NCI-H82 treated with DMSO at 0.1 percent for 48 hours (cell line): Measurements from ENCODE around the gene PAH.

Experiments
- DNase-seq: peaks from one replicate; lab custom pipeline; 2025; ENCODE audit not compliant: unreplicated experiment; lab: John Stamatoyannopoulos, UW

PAH gene

DNA sequence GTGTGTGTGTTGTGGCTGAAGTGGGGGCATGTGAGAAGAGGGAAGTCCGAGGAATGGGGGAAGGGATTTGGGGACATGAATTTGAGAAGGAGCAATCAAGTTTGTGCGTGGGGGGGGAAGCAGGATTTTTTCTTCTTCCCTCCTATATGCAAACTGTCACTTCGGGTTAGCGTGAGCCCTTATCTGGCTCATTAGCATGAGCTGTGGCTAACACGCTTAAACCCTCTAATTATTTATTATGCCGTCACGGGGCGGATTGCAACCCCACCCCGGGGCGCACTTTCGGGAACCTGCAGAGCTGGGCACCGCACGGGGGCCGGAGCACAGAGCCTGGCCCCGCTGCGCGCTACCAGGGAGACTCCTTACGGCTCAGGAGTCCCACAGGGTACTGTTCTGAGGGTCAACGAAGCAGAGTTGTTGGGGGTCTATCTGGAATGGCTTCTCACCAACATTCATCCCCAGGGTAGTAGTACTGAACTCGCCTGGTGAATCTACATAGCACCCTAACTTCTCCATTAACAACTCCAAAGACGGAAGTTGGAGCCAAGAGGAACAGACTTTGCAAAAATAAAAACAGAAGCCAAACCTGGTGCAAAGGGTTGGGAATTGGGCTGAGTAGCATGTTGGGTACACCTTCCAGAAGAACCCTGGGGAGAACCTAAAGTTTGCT lies 34.0 kb upstream of the PAH start:
- DNase-seq: no peak

DNA sequence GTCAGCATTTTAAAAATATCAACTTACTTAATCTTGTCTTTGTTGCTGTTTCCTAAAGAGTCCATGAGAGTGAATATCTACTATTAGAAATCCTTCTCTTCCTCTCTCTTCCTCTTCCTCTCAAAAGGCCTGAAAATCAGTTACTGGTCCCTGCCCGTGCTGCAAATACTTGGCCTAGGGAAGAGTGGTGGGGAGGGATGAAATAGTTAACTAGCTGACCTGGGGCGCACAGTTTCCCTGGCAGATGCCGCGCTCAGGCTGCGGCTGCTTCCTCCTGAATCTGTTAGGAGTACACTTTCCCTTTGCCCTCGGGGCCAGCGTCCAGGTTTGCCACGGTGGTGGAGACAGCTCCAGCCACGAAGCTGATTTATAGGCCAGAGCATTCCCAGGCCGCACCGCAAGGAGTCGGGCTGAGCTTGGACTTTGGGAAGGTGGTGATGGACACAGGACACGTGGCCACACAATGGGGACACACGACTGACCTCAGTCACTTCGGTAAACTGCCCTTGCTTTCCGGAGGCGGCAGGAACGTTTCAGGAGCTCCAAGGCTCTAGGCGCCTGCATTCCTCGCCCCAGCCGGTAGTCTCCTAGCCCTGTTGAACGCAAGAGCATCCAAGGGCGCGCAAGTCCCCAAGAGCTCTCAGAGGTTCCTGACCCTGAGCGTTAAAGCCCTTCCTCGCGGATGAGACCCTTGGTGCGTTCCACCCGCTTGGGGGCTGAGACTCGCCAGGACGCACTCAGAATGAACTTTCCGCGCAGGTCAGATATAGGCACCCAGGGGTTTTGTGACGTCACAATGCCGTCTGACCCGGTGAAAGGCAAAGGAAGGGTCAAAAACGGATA lies 33.3 kb upstream of the PAH start:
- DNase-seq: no peak

DNA sequence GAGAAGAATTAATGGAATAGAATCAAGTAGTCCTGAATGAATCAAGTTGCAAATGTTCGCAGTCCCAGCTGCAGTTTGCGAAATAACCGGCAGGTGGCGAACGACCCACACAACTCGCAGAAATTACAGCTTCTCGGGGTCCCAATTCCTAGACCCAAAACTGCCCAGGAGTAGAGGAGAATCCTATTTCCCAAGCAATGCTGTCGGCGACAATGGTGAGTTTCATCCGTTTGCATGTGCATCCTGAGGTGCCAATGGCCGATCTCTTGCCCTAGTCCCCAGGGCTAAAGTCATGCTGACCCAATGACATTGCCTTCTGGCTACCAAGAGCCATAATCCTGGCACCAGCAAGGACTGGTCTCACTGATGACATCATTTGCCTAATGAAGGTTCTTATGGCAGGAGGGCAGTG lies 31.9 kb upstream of the PAH start:
- no peak for DNase-seq

DNA sequence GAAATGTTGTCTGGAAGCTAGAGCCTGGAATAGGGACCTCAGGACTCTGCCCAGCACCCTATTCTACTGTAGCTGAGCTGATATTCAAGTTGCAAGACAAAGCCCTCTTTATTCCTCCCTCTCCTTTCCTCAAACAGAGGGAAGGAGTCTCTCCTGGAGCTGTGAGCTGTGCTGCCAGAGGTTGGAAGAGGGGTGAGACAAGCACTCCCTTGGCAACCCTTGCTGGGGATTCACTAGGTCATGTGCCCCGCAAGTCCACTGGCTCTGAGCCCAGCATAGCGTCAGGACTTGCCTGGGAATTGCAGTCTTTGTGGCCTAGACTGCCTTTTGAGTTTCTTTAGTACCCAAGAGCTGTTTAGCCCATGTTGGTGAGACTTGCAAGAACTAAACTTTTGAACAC lies 29.0 kb upstream of the PAH start:
- DNase-seq: no peak

DNA sequence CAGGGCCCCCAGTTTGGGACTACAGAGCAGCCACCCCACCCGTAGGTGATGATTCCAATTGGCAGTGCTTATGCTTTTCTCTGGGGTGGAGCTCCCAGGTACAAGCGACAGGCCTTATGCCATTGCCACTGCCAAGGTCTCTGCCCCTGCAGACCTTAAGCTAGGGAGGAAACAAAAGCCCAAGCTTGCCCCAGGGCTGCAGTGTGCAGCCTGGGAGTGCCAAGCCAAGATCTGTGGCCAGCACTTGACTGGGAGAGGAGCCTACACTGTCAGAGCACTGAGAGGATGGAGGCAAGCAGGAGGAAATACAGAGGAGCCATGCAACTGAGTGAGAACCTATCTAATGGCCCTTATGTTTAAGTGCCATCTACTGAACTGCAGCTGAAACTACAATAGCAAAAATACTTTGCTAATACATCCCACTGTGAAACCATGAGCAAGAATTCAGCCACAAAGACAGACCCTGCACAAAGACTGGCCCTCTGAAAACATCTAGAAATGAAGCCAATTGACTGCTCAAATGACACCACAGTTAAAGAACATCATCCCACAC lies 22.7 kb upstream of the PAH start:
- DNase-seq: no peak

DNA sequence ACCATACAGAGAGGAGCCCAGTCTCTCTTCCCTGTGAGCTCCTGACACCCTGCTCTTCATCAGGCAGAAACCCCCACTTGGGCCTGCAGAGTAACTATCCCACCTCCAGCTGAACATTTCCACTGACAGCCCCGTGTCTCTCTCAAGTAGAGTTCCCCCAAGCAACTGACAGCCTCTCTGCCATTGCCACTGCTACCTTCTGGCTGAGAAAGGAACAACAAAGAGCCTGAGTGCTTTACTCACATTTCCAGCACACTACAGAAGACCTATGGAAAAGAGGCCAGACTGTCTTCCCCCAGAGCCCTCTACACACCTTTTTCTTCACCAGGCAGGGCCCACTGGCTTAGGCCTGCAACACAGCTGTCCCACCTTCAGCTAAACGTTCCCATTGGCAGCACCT lies 22.0 kb upstream of the PAH start:
- no peak for DNase-seq

DNA sequence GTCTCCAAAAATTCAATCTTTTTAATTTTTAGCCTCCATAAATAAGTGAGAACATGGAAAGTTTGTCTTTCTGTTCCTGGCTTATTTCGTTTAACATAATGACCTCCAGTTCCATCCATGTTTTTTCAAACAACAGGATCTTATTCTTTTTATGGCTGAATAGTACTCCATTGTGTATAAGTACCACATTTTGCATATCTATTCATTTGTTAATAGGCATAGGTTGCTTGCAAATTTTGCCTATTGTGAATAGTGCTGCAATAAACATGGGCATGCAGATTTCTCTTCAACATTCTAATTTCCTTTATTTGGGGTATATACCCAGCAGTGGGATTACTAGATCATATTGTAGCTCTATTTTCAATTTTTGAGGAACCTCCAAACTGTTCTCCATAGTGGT lies 16.1 kb upstream of the PAH start:
- no peak for DNase-seq

DNA sequence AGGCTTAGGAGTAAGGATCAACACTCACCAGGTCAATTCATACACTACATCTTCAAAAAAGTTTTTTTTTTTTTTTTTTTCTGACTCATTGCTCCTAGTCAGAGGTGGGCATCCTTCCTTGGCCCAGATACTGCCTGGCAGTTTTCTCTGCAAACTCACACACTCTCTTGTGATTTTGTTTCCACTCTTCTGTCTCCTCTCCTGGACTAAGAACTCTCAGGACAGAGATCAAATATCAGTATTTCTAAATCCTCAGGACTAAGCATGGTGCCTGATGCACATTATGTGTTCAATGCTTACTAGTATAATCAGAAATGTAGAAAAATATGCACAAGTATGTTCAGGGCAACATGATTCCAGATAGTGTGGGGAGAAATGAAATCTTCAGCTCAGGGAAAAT lies 10.2 kb upstream of the PAH start:
- DNase-seq: no peak

DNA sequence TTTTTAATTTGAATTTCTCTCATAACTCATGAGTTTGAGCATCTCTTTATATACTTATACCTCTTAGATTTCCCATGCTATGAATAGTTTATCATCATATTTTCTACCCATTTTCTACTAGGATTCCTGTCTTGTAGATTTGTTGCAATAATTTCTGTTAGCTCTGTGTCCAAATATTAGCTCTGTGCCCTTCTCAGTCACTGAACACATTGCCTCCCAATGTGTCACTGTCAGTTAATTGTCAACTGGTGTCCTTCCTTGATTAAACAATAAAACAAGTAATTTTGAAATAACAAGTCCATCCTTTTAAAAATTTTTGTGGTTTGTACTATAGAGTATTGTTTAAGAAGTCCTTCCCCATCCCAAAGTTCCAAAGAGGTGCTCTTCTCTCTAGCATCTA lies 4.2 kb upstream of the PAH start:
- DNase-seq: no peak

DNA sequence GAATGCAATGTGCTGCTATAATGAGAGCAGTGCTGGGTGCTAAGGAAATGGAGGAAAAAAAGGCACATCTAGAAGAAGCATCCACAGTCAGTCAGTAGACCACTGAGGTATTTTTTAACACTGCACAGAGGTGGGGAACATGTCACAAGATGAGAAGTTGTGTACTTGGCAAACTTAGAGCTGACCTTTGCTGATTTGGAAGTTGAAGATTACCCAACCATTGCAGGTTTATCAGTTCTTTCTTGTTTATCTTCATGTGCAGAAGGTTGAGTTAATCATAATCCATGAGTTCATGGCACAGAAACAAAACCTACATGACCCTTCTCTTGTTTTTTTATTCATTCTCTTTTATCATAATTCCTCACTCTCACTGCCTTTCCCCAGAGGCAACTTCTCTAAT lies 3.2 kb upstream of the PAH start:
- DNase-seq: no peak

DNA sequence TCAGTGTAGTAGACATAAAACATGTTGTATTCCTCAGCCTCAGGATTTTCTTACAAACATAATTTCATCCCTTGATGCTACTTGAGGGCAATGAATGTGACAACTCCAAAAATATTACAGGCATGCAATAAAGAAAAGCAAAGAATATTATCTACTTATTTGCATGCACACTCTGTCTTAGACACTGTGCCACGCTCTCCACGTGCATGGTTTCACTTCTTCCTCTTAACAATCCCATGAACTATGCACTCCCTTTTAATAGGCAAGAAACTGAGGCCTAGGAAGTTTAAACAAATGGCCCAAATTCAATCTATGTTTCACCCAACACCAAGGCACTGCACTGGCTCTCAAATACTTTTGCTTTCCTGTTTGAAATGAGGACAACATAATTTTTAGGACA lies 1.8 kb upstream of the PAH start:
- DNase-seq: no peak

DNA sequence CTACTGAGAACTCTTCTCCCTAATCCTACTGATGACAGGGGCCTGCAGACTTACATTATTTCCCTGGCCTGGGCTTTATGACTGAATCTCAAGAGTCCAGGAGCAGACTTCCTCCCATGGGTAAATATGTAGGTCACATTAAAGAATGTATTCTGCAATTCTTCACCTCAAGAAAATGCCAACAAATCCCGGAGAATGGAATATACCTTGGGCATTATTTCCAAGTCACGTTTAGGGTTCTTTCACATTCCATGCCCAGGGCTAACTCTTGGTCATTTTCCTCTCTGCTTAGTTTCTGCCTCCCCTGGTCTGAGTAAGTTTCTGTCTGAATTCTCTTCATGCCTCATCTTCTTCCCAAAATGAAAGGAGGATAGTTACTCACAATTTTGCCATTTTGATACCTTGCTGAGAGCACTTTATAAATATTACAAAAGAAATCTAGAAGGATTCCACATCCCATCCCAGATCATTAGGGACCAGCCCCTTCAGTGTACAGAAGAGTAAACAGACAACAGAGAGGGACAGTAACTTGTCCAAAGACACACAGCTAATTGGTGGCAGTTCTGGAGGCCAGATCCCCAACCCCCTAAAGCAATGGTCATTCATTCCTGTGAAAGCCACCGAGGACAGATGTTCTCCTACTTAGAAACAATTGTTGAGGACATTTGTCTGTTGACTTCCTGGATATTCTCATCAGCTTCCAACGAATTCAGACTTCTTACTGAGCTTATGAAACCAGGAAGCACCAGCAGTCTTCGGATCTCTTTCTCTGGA lies 605 bp downstream of the PAH start:
- DNase-seq: no peak

DNA sequence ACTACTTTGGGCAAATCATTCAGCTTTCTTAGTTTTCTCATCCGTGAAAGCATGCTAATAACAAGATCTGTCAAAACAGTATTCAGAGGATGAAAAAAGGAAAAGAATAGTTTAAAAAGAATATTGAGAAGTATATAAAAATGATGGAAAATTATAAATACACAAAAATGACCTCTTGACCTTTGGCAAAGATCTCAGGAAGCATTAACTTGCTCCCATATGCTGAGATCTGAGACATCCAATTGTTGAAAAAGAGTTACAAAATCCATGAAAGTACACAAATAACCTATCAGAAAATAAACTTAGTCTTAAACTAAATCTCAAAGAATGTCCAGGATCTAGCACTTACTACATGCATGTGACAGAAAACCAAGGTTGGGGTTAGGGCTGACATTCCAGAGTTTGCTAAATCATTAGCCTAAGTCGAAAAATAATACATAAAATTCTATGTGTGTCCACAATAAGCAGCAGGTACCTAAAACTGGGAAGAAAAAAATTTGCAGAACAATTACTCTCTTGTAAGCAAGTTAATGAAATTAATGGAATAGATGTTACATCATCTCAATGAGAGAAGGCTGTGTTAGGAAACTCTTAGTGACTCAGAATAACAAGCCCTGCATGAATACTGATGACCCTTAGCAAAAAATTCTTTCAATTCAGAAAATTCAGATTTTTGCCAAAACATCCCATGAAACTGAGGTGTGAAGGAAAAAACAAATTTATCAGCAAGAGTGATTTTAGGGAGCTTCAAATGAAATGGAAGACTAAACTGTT lies 3.4 kb downstream of the PAH start:
- no peak for DNase-seq

DNA sequence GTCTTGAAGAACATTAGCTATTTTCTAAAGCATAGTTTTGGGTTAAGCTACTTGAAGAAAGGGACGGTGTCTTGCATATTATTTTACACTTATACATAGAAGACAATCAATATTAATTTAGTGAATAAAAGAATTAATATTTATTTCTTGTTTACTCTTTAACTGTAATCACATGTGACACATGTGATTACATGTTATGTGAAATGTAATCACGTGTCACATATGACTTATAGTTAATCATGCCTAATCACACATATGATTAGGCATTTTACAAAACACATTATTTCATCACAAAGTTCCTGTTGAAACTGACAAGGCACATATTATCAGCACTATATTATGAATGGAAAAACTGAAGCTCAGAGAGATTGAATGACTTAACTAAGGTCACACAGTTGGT lies 4.8 kb downstream of the PAH start:
- DNase-seq: no peak

DNA sequence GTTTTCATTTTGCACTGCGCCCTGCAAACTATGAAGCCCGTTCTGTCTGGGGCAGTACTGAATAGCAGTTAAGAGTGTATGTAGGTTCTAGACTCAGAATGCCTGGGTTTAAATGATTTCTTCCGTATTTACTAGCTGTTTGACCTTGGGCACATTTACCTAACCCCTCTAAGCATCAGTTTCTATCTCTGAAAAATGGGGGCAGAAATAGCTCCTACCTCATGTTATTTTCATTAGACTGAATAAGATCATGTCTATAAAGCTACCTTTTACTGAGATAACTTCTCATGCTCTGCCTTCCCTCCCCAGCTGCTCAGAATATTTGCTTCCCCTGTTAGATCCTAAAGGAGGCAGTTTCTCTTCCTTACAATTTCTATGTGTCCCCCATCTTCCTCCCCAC lies 5.7 kb downstream of the PAH start:
- no peak for DNase-seq

DNA sequence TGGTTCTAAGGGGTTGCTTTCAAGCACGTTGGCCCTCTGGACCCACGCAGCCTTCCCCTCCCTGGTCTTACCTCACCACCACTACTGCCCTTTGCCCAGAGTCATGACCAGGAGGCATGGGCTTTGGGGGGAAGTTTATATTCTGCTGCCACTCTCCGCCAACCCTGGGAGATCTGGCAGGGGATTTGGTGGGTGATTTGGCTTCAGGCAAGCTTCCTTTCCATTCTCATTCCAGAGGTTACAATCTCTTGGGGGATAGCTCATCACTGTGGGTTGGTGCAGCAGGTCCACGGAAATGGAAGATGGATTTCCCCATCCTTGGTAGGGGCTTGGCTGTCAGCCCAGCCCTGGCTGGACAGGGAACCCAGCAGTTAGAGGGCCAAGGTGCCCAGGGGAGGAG lies 6.3 kb downstream of the PAH start:
- DNase-seq: no peak

DNA sequence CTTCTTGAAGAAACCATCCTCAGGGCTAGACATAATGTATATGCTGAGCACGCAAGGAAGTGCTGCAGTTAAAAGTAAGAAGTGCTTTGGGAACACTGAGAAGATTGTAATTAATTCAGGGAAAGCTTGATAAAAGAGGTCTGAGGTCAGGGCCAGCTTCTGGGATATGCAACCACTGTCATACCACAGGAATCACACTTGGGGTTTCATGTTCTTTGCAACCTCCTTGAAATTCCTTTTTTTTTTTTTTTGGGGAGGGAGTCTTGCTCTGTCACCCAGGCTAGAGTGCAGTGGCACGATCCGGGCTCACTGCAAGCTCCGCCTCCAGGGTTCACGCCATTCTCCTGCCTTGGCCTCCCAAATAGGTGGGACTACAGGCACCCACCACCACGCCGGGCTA lies 6.9 kb downstream of the PAH start:
- no peak for DNase-seq

DNA sequence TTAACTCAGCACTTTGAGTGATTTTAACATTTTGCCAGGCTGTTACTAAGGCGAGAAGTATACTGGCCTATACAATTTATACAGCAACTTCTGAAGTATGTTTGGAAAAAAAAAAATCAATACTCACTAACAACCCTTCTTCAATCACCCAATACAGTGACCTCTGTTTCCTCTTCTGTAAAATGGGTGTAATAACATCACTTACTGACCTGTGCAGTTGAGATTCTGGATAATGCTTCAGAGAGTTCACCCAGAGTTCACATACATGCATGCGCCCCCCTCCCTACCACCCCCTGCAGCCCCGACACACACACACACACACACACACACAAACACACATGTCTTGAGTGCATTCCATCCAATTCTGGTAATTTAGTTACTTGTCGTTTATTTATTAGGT lies 9.1 kb downstream of the PAH start:
- DNase-seq: no peak

DNA sequence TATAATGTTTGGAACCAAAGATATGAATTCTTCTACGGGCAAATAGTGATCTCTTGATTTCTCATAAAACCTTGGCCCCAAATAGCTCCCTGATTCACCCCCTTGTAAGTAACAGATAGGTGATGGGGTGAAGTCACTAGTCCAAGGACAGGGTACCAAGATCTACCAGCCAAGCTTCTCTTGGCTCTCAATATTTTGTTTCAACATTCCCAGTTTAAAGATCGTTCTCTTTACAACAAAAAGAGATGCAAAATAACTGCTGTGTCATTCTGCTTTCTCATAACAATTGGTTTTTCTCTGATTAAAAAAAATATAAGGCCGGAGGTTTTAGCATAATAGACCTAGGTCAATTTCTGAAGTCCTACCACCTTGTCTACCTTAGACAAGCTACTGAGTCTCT lies 11.8 kb downstream of the PAH start:
- no peak for DNase-seq

DNA sequence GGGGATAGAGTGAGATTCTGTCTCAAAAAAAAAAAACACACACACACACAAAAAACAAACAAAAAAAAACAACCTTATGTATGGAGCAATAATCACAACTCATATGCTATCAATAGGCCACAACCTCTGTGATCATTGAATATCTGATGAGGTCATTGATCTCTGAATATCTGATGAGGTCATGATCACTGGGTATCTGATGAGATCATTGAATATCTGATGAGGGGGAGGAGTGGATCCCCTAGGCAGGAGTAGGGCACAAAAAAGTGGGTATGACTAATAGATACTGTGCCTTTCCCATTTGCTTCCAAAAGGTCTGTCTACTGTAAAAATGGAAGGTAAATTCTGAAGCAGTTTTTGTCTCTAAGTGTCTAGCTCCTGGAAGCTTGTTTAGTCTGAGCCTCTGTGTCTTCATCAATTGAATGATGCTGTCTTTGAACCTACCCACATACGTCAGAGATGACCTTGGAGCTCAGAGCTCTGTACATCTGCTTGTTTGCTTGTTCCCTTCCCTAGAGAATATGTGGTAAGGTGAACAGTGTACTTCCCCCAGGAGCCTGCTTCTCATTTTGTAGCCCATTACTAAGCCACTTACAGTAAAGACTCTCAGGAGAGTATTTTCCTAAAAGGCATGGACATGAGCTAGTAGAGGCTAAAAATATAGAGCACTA lies 13.6 kb downstream of the PAH start:
- DNase-seq: no peak
